ENCODE data around the gene PLS3.

The PLS3 gene

GRCh38 chrX:115625572-115626301 is 64.8 kb downstream of the PLS3 start:
- TF ChIP-seq TCF12 (IDR thresholded peaks at IDR 0.05; ENCODE audit: low read depth) (no peak), NFIC (IDR thresholded peaks at IDR 0.05) (no peak), YY1 (IDR thresholded peaks at IDR 0.05; ENCODE audit: low read depth) (no peak)

DNA sequence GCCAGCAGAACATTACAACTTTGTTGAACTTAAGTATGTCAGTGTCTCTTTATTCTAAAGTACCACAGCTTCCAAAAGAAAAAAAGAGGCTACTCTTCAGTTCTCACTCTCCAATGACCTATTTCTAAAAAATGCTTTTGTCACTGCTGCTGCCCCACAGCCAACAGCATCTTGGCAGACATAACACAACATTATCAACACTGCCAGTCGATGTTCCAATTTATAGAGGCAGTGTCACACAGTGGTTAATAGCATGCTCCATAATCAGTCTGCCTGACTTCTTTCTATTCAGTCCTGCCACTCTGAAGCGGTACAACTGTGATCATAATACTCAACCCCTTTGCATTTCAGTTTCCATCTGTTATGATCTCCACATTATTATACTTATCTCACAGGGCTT is 69.2 kb downstream of the PLS3 start:
- TF ChIP-seq TAF1 (IDR thresholded peaks at IDR 0.05; ENCODE audit: low read depth) (no peak), CEBPB (IDR thresholded peaks at IDR 0.05) (no peak), RAD21 (IDR thresholded peaks at IDR 0.05; ENCODE audit: low read depth) (no peak), TEAD4 (IDR thresholded peaks at IDR 0.05) (no peak), CREB1 (IDR thresholded peaks at IDR 0.05; ENCODE audit: low read depth) (no peak)
- TF ChIP-seq, protein P1, sequence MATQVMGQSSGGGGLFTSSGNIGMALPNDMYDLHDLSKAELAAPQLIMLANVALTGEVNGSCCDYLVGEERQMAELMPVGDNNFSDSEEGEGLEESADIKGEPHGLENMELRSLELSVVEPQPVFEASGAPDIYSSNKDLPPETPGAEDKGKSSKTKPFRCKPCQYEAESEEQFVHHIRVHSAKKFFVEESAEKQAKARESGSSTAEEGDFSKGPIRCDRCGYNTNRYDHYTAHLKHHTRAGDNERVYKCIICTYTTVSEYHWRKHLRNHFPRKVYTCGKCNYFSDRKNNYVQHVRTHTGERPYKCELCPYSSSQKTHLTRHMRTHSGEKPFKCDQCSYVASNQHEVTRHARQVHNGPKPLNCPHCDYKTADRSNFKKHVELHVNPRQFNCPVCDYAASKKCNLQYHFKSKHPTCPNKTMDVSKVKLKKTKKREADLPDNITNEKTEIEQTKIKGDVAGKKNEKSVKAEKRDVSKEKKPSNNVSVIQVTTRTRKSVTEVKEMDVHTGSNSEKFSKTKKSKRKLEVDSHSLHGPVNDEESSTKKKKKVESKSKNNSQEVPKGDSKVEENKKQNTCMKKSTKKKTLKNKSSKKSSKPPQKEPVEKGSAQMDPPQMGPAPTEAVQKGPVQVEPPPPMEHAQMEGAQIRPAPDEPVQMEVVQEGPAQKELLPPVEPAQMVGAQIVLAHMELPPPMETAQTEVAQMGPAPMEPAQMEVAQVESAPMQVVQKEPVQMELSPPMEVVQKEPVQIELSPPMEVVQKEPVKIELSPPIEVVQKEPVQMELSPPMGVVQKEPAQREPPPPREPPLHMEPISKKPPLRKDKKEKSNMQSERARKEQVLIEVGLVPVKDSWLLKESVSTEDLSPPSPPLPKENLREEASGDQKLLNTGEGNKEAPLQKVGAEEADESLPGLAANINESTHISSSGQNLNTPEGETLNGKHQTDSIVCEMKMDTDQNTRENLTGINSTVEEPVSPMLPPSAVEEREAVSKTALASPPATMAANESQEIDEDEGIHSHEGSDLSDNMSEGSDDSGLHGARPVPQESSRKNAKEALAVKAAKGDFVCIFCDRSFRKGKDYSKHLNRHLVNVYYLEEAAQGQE (IDR thresholded peaks at IDR 0.05; ENCODE audit: low read depth), result no peak

DNA sequence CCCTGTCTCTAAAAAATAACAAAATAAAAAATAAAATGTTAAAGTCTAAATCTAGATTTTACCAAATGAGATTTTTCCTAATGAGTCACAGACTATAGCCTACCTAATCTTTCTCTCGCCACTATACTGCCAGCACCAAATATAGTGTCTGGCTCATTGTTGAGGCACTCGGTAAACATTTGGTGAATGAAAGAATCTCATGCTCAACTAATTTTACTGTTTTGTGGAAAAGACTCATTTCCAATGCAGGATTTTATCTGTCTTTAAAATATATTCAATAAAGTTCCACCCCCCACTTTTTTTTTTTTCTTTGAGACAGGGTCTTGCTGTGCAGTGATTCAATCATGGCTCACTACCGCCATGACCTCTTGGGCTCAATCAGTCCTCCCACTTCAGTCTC is 71.5 kb downstream of the PLS3 start:
- TF ChIP-seq FOXM1 (IDR thresholded peaks at IDR 0.05; ENCODE audit: borderline replicate concordance, low read depth) (no peak), USF1 (IDR thresholded peaks at IDR 0.05) (no peak), CREB1 (IDR thresholded peaks at IDR 0.05; ENCODE audit: low read depth) (no peak), TAF1 (IDR thresholded peaks at IDR 0.05; ENCODE audit: low read depth) (no peak), CEBPB (IDR thresholded peaks at IDR 0.05) (no peak), NFIC (IDR thresholded peaks at IDR 0.05) (no peak), TEAD4 (IDR thresholded peaks at IDR 0.05) (no peak), EP300 (IDR thresholded peaks at IDR 0.05; ENCODE audit: borderline replicate concordance) (no peak), YY1 (IDR thresholded peaks at IDR 0.05; ENCODE audit: low read depth) (no peak), MAX (IDR thresholded peaks at IDR 0.05) (no peak), TCF12 (IDR thresholded peaks at IDR 0.05; ENCODE audit: low read depth) (no peak)
- TF ChIP-seq, protein P1 (IDR thresholded peaks at IDR 0.05; ENCODE audit: low read depth), result no peak

GRCh38 chrX:115639334-115639880 is 78.4 kb downstream of the PLS3 start:
- no peak for TF ChIP-seq TCF12 (IDR thresholded peaks at IDR 0.05; ENCODE audit: low read depth)
- no peak for TF ChIP-seq YY1 (IDR thresholded peaks at IDR 0.05; ENCODE audit: low read depth)
- no peak for TF ChIP-seq ZBTB7A (IDR thresholded peaks at IDR 0.05; ENCODE audit: low read depth)
- no peak for TF ChIP-seq EP300 (IDR thresholded peaks at IDR 0.05; ENCODE audit: borderline replicate concordance)
- TF ChIP-seq TEAD4 (IDR thresholded peaks at IDR 0.05), result no peak
- no peak for TF ChIP-seq CEBPB (IDR thresholded peaks at IDR 0.05)
- TF ChIP-seq MAX (IDR thresholded peaks at IDR 0.05), result no peak
- no peak for TF ChIP-seq CREB1 (IDR thresholded peaks at IDR 0.05; ENCODE audit: low read depth)
- TF ChIP-seq USF1 (IDR thresholded peaks at IDR 0.05), result no peak
- no peak for TF ChIP-seq FOXM1 (IDR thresholded peaks at IDR 0.05; ENCODE audit: borderline replicate concordance, low read depth)
- TF ChIP-seq TAF1 (IDR thresholded peaks at IDR 0.05; ENCODE audit: low read depth), result no peak
- TF ChIP-seq, protein P1 (IDR thresholded peaks at IDR 0.05; ENCODE audit: low read depth), result no peak
- TF ChIP-seq NFIC (IDR thresholded peaks at IDR 0.05), result no peak
- no peak for TF ChIP-seq EGR1 (IDR thresholded peaks at IDR 0.05)
- no peak for TF ChIP-seq RAD21 (IDR thresholded peaks at IDR 0.05; ENCODE audit: low read depth)
